ENCODE measurements around the gene LY6G5C. TPM values are rescaled to one million over a fixed set of nuclear protein-coding genes. Genes with fewer than 3 reads are reported as not detected.

Gene LY6G5C
- total and polyA plus RNA-seq, 9 of the 15 experiments (the other 6 are each of a cell fraction or from before 2014, with no cell fraction given): 0.10 to 0.67 (median 0.46) TPM; not detected in 4

GRCh38 chr6:31729515-31729978 is 48.7 kb upstream of the LY6G5C start (continued):
- TF ChIP-seq SLC30A9 (CRISPR knock-in tag; IDR thresholded peaks at IDR 0.05) (0 out of 2 replicates have a peak, but pooled peaks have one; percentile 16), TCFL5 (CRISPR knock-in tag; conservative IDR thresholded peaks at IDR 0.05) (no peak), SMC3 (conservative IDR thresholded peaks at IDR 0.05; ENCODE audit: insufficient read depth, low read depth, low read length) (peak; percentile 90), ZNF253 (CRISPR knock-in tag; conservative IDR thresholded peaks at IDR 0.05) (no peak), CAMTA2 (CRISPR knock-in tag; conservative IDR thresholded peaks at IDR 0.05) (no peak), HDAC8 (tag; IDR thresholded peaks at IDR 0.05) (no peak), ZNF740 (CRISPR knock-in tag; IDR thresholded peaks at IDR 0.05) (no peak), ZNF740 (tag; IDR thresholded peaks at IDR 0.05) (no peak), HLTF (IDR thresholded peaks at IDR 0.05) (no peak), MAFK (IDR thresholded peaks at IDR 0.05; ENCODE audit: low read length) (peak; percentile 1; the same call in 1 of the 2 replicates), DEAF1 (CRISPR knock-in tag; IDR thresholded peaks at IDR 0.05) (peak; percentile 99), KDM5B (IDR thresholded peaks at IDR 0.05; ENCODE audit: insufficient replicate concordance, low read depth, low read length) (peak; percentile 91), GATA2 (CRISPR knock-in tag; IDR thresholded peaks at IDR 0.05) (no peak), ZBTB17 (CRISPR knock-in tag; IDR thresholded peaks at IDR 0.05) (peak; percentile 93), FOXJ2 (tag; IDR thresholded peaks at IDR 0.05) (peak; percentile 49; the same call in 1 of the 2 replicates), CHCHD3 (CRISPR knock-in tag; IDR thresholded peaks at IDR 0.05) (peak; percentile 87), ZBTB7A (IDR thresholded peaks at IDR 0.05; ENCODE audit: borderline replicate concordance, control insufficient read depth, low read depth, low read length) (peak; percentile 8; the same call in 1 of the 2 replicates), SIRT6 (IDR thresholded peaks at IDR 0.05; ENCODE audit: low read depth, low read length) (peak; percentile 18), NCOA2 (IDR thresholded peaks at IDR 0.05; ENCODE audit: partially characterized antibody in 2 of 2) (no peak), MLX (CRISPR knock-in tag; conservative IDR thresholded peaks at IDR 0.05) (0 out of 4 replicates have a peak, but pooled peaks of 1 of the 2 experiments have one; percentile 56), SUPT5H (IDR thresholded peaks at IDR 0.05) (0 out of 2 replicates have a peak, but pooled peaks have one; percentile 80), BCOR (IDR thresholded peaks at IDR 0.05) (peak; percentile 54; the same call in 1 of the 2 replicates)
- TF ChIP-seq, protein P1, sequence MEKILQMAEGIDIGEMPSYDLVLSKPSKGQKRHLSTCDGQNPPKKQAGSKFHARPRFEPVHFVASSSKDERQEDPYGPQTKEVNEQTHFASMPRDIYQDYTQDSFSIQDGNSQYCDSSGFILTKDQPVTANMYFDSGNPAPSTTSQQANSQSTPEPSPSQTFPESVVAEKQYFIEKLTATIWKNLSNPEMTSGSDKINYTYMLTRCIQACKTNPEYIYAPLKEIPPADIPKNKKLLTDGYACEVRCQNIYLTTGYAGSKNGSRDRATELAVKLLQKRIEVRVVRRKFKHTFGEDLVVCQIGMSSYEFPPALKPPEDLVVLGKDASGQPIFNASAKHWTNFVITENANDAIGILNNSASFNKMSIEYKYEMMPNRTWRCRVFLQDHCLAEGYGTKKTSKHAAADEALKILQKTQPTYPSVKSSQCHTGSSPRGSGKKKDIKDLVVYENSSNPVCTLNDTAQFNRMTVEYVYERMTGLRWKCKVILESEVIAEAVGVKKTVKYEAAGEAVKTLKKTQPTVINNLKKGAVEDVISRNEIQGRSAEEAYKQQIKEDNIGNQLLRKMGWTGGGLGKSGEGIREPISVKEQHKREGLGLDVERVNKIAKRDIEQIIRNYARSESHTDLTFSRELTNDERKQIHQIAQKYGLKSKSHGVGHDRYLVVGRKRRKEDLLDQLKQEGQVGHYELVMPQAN (IDR thresholded peaks at IDR 0.05; ENCODE audit: borderline replicate concordance): peak; percentile 97
- TF ChIP-seq, protein P2, sequence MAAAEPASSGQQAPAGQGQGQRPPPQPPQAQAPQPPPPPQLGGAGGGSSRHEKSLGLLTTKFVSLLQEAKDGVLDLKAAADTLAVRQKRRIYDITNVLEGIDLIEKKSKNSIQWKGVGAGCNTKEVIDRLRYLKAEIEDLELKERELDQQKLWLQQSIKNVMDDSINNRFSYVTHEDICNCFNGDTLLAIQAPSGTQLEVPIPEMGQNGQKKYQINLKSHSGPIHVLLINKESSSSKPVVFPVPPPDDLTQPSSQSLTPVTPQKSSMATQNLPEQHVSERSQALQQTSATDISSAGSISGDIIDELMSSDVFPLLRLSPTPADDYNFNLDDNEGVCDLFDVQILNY (CRISPR knock-in tag; IDR thresholded peaks at IDR 0.05): peak; percentile 21; the same call in 1 of the 2 replicates
